GM21367 (cell line): Measurements from ENCODE around the gene ZNF230.

Experiments used
- ATAC-seq: cut with Tn5 transposase; IDR thresholded peaks from one replicate; pipeline ENCODE4 v1.9.1; 2021; ENCODE audit not compliant: unreplicated experiment

ZNF230 gene

DNA sequence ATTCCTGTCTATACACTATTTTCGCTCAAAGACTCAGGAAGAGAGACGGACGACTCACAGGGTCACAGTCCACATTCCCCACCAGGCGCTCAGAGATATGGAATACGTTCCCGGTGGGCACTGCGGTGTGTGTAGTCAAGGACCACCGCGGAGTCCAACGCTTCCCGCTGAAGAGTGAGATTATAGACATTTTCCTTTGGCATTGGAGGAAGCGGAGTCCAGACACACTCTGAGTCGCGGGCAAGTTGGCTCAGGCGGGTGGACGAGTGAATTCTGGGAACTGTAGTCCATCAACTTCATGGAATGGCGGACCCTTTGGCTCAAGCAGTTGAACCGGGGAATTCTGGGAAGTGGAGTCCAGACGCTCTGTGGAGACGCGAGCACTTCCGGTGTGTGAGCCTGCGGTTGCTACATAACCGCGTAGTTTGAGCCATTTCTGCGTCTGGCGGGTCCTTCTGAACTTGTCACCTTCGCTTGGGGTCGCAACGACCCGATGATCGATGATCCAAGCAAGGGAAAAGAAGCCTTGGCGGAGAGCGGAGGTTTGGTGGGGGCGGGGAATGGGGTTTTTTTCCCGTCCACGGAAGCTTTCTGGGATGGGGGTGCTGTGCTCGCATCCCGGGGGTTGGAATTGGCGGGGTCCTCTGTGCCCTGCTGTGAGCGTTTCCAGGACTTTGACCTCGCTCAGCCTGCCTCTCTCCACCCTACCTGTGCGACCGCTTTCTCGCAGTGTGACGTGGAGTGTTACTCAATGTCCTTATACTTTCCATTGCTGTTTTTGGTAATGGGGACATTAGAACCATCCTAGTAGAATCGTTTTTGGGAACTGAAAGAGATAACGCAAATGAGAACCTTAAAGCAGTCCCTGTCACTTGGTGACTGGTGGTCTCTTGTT, at the start of gene ZNF230:
Gene ZNF230, plus strand, starts transcription at position 392 of the 895 bp plus-strand sequence. CDS start 4,122 bp downstream, outside the sequence.
- ATAC-seq = peak; percentile 90

DNA sequence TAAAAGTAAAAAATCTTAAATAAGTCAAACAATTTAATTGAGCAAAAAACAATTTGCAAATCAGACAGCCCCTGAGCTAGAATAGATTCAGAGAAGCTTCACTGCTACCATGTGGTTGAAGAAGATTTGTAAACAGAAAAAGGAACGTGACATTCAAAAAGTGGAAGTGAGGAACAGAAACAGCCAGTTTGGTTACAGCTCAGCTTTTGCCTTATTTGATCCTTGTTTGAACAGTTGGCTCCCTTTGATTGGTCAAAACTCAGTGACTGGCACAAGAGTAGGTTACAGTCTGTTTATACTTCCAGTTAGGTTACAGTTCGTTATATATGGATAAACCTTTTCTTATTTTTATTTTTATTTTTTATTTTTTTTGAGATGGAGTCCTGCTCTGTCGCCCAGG, 45.9 kb upstream of the ZNF230 start:
- no peak for ATAC-seq

GRCh38 chr19:43957891-43958290, 44.9 kb upstream of the ZNF230 start:
- ATAC-seq = no peak

DNA sequence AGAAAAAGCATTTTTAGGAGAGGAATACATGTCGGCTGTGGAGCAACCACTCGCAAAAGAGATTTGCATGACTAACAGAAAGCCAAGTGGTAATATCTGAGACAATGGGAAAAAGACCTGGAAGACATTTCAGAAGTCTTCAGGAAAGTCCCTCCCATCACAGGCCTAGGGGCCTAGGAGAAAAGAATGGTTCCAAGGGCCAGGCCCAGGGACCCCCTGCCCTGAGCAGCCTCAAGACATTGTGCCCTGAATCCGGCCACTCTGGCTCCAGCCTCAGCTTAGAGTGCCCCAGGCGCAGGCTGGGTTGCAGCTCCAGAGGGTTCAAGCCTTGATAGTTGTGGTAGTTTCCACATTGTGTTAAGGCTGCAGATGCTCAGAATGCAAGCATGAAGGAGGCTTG, 42.3 kb upstream of the ZNF230 start:
- no peak for ATAC-seq

DNA sequence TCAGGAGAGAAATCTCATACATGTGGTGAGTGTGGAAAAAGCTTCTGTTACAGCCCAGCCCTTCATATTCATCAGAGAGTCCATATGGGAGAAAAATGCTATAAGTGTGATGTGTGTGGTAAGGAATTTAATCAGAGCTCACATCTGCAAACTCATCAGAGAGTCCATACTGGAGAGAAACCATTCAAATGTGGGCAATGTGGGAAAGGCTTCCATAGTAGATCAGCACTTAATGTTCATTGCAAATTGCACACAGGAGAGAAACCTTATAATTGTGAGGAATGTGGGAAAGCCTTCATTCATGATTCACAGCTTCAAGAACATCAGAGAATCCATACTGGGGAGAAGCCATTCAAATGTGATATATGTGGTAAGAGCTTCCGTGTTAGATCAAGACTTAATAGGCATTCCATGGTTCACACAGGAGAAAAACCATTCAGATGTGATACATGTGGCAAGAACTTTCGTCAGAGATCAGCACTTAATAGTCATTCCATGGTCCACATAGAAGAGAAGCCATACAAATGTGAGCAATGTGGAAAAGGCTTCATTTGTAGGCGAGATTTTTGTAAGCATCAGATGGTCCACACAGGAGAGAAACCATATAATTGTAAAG, 36.6 kb upstream of the ZNF230 start:
- no peak for ATAC-seq

GRCh38 chr19:43976732-43977131, 26.0 kb upstream of the ZNF230 start:
- no peak for ATAC-seq

DNA sequence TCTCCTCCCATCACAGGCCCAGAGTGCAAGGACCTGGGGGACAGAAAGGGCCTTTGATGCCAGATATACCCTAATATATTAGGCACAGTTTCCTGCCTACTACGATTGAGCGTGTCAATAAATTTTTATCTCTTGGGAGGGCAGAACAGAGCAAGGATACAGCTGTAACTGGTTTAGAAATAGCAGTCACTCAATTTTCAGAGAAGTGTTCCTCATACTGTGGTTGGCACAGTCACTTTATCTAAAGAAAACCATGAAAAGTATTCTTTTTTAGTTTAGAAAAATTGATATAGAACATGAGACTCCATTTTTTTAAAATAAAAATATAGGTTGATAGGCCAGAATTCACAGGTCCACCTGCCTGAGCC, 19.2 kb upstream of the ZNF230 start:
- ATAC-seq = no peak

- peak; percentile 79 for ATAC-seq
Observed at GRCh38 chr19:43983912-43984686, 18.7 kb upstream of the ZNF230 start, which contains the start of gene ZNF155. Gene ZNF155, plus strand, starts transcription at chr19:43984188. Its CDS starts 4,356 bp downstream, at chr19:43988544.

DNA sequence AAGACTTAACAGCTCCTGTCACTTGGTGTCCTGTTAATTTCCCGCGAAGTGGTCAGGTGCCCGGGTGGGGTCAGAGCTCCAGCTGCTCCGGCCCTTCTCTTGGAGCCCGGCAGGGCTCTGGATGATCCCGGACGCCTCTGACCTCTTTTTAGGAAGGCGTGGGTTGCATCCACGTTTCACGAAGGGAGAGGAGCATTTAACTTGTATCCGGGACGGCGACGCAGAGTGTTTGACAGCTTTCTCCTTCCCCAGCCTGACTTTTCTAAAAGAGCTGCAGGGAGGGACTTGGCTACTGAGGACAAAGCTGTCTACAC, 18.1 kb upstream of the ZNF230 start:
- no peak for ATAC-seq

DNA sequence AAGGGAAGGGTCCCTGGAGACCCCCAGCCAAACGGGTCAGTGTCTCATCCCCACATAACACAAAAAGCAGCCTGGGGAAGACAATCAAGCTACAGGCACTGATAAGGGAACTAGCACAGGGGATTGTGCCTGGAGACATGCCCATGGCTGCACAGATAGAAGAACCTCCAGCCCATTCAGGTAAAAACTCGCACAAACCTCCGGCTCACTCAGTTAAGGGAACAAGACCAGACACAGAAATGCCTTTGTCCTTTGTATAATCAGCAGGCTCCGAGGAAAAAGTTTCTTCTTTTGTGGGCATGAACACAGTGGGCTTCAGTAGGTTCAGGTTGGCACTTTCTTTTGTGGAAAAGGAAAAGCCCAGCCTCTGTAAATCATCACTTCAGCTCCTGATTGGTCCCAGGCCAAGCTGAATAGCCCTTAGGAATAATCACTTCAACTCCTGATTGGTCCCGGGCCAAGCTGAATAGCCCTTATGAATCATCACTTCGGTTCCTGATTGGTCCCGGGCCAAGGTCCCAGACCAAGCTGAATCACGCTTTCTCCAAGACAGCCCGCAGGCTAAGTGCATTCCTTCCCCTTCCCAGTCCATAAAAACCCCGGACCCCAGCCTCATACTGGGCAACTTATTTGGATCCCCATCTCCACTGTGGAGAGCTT, 5.0 kb upstream of the ZNF230 start:
- no peak for ATAC-seq

- no peak for ATAC-seq
Observed at GRCh38 chr19:44002212-44002565, 568 bp upstream of the ZNF230 start.

DNA sequence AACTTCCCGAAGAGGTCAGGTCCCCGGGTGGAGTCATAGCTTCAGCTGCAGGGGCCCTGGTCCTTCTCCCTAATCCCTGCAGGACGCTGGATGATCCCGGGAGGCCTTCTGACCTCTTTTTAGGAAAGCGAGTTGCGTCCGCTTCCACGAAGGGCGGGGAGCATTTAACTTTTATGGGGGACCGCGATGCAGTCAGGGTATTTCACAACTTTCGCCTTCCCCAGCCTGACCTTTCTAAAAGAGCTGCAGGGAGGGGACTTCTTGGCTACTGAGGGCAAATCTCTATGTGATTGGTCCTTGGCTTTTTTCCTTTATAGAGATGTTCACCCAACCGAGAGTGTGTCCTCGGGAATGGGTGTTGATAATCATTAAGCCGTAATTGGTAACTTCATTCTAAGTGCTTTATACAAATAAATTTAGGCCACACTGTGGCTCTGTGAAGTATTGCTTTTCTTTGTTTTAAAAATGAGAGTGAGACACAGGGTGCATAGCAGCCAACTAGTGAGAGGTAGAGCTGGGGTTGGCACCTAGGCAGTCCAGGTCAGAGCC, 778 bp downstream of the ZNF230 start:
- no peak for ATAC-seq

GRCh38 chr19:44005973-44006372, 3.2 kb downstream of the ZNF230 start:
- no peak for ATAC-seq

DNA sequence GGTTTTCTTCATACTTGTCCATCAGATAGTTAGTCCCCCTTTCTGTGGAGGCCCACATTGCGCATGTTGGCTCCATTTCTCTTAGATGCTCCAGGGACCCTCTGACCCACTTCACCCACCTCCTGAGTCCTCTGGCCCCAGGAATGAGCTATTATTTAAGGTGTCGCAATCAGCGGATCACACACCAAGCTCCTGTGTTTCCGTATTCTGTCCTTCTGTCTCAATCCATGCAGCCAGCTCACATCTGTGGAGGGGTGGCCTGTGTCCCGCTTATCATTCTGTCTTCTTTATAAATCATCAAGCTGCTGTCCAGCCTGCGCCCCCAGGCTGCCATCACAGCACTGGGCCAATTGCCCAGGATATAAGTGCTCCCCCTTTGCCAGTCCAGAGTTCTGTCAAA, 4.7 kb downstream of the ZNF230 start:
- no peak for ATAC-seq

DNA sequence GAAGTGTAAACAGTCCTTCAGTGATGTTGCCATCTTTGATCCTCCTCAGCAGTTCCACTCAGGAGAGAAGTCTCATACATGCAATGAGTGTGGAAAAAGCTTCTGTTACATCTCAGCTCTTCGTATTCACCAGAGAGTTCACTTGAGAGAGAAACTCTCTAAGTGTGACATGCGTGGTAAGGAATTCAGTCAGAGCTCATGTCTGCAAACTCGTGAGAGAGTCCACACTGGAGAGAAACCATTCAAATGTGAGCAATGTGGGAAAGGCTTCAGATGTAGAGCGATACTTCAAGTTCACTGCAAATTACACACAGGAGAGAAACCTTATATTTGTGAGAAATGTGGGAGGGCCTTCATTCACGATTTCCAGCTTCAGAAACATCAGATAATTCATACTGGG, 7.7 kb downstream of the ZNF230 start:
- no peak for ATAC-seq

- ATAC-seq = no peak
Observed at GRCh38 chr19:44019498-44019897, 16.7 kb downstream of the ZNF230 start.

DNA sequence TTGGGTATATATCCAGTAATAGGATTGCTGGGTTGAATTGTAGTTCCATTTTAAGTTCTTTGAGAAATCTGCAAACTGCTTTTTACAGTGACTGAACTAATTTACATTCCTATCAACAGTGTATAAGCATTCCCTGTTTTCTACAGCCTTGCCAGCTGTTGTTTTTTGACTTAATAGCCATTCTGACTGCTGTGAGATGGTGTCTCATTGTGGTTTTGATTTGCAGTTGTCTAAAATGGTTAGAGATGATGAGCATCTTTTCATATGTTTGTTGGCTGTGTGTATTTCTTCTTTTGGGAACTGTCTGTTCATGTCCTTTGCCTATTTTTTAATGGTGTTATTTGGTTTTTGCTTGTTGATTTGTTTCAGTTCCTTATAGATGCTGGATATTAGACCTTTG, 18.5 kb downstream of the ZNF230 start:
- ATAC-seq = no peak

DNA sequence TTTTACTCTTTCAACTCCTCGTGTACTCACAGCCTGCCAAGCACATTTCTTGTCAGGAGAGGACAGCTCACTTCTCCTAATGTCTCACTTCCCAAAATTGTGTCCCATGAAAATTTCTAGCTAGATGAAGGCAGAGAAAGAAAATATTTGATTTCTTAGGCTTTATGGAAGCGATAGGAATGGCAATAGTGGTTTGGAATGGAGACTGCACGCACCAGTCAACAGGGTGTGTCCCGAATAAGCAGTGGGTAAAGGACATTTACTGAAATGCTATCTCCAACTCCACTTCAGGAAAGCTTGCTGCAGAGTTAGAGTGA, 22.1 kb downstream of the ZNF230 start:
- no peak for ATAC-seq

DNA sequence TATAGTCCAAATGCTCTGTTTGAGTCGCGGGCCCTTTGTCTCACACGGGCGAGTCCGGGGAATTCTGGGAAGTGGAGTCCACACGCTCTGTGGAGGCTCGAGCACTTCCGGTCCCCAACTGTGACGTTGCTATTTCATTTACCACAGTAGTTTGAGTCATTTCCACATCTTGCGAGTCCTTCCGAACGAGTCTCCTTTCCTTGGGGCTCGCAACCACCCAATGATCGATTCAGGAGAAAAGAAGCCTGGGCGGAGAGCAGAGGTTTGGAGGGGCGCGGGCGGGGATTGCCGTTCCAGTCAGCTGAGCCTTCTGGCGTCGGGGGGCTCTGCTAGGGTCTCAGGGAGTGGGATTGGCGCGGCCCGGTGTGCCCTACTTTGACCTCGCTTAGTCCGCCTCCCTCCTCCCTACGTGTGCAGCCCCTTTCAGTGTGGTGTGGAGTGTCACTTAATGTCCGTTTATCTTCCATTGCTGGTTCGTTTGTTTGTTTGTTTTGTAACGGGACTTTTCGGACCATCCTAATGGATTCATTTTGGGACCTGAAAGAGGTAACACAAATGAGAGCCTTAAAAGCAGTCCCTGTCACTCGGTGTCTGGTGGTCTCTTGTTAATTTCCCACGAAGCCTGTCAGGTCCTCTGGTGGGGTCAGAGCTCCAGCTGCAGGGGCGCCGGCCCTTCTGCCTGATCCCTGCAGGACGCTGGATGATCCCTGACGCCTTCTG, 22.6 kb downstream of the ZNF230 start, which contains the start of gene ZNF222:
Gene ZNF222, plus strand, starts transcription at position 163 of the 720 bp plus-strand sequence. Its CDS starts 58 bp downstream, at position 221.
- ATAC-seq = peak; percentile 78

GRCh38 chr19:44026622-44027021, 23.9 kb downstream of the ZNF230 start:
- ATAC-seq = no peak
